H9 (cell line): ENCODE measurements around the gene FHOD1. TPM values are rescaled to one million over a fixed set of nuclear protein-coding genes. Genes with fewer than 3 reads are reported as not detected.

ENCODE experiments used
- DNase-seq: peaks from one replicate; pipeline ENCODE4 v3.0.0-alpha.2; 2017
- H2AFZ ChIP-seq: one replicate; pipeline ENCODE4 v1.6.1; 2013; ENCODE audit warnings: mild to moderate bottlenecking, low read length, control low read depth, moderate library complexity
- H2AK5ac ChIP-seq: 2 replicates; pipeline ENCODE4 v1.6.1; 2013; ENCODE audit warnings: low read length, control low read depth, mixed read lengths; ENCODE audit not compliant: insufficient read length
- H2BK120ac ChIP-seq: one replicate; pipeline ENCODE4 v1.6.1; 2013; ENCODE audit warnings: low read depth, mild to moderate bottlenecking, low read length, control low read depth, inconsistent platforms; ENCODE audit not compliant: poor library complexity, severe bottlenecking
- H2BK12ac ChIP-seq: 2 replicates; pipeline ENCODE4 v1.6.1; 2013; ENCODE audit warnings: low read length, control low read depth, mixed read lengths, low read depth; ENCODE audit not compliant: insufficient read length
- H2BK15ac ChIP-seq: 2 replicates; pipeline ENCODE4 v1.6.1; 2013; ENCODE audit warnings: low read depth, low read length, control low read depth
- H2BK20ac ChIP-seq: one replicate; pipeline ENCODE4 v1.6.1; 2013; ENCODE audit warnings: low read depth, mild to moderate bottlenecking, low read length, control low read depth, inconsistent platforms; ENCODE audit not compliant: poor library complexity, severe bottlenecking
- H2BK5ac ChIP-seq: 2 replicates; pipeline ENCODE4 v1.6.1; 2013; ENCODE audit warnings: low read length, control low read depth, mixed read lengths; ENCODE audit not compliant: insufficient read length
- H3K14ac ChIP-seq: 2 replicates; pipeline ENCODE4 v1.6.1; 2013; ENCODE audit warnings: low read length, control low read depth; ENCODE audit not compliant: insufficient read depth
- H3K18ac ChIP-seq: 2 replicates; pipeline ENCODE4 v1.6.1; 2013; ENCODE audit warnings: low read depth, mild to moderate bottlenecking, mixed read lengths, low read length, control low read depth; ENCODE audit not compliant: insufficient read length
- H3K23ac ChIP-seq: 2 replicates; pipeline ENCODE4 v1.6.1; 2013; ENCODE audit warnings: low read length, control low read depth, mixed read lengths, low read depth; ENCODE audit not compliant: insufficient read length
- H3K23me2 ChIP-seq: 2 replicates; pipeline ENCODE4 v1.6.1; 2013; ENCODE audit warnings: low read depth, mild to moderate bottlenecking, mixed read lengths, low read length, control low read depth; ENCODE audit not compliant: insufficient read length, poor library complexity, severe bottlenecking
- H3K27ac ChIP-seq: 2 replicates; pipeline ENCODE4 v1.5.1; 2013; ENCODE audit warnings: low read length, control low read depth, mixed read lengths, low read depth; ENCODE audit not compliant: insufficient read length
- H3K27me3 ChIP-seq: 2 replicates; pipeline ENCODE4 v1.6.1; 2013; ENCODE audit warnings: low read length, control low read depth, inconsistent platforms; ENCODE audit not compliant: insufficient read depth
- H3K4ac ChIP-seq: 2 replicates; pipeline ENCODE4 v1.6.1; 2013; ENCODE audit warnings: low read depth, mild to moderate bottlenecking, control low read depth, inconsistent platforms, low read length, moderate library complexity
- H3K4me1 ChIP-seq: 2 replicates; pipeline ENCODE4 v1.6.1; 2013; ENCODE audit warnings: low read length, control low read depth, inconsistent platforms; ENCODE audit not compliant: insufficient read depth
- H3K4me2 ChIP-seq: 2 replicates; pipeline ENCODE4 v1.6.1; 2013; ENCODE audit warnings: low read length, control low read depth, mixed read lengths; ENCODE audit not compliant: insufficient read length, insufficient read depth
- H3K56ac ChIP-seq: 2 replicates; pipeline ENCODE4 v1.6.1; 2013; ENCODE audit warnings: low read depth, mild to moderate bottlenecking, mixed read lengths, low read length, control low read depth; ENCODE audit not compliant: insufficient read length
- H3K79me1 ChIP-seq: 2 replicates; pipeline ENCODE4 v1.6.1; 2013; ENCODE audit warnings: low read depth, mild to moderate bottlenecking, moderate library complexity, low read length, control low read depth, inconsistent platforms; ENCODE audit not compliant: insufficient read depth, poor library complexity, severe bottlenecking
- H3K79me2 ChIP-seq: 2 replicates; pipeline ENCODE4 v1.6.1; 2013; ENCODE audit warnings: low read length, control low read depth, inconsistent platforms; ENCODE audit not compliant: insufficient read depth
- H3K9ac ChIP-seq: 2 replicates; pipeline ENCODE4 v1.6.1; 2013; ENCODE audit warnings: low read length, control low read depth, mixed read lengths; ENCODE audit not compliant: insufficient read length; ENCODE audit errors: extremely low read depth
- H3K9me3 ChIP-seq: one replicate; pipeline ENCODE4 v1.6.1; 2013; ENCODE audit warnings: low read depth, low read length, inconsistent platforms; ENCODE audit not compliant: control insufficient read depth
- H3T11ph ChIP-seq: one replicate; pipeline ENCODE4 v1.6.1; 2013; ENCODE audit warnings: mild to moderate bottlenecking, low read length, control low read depth, inconsistent platforms
- H4K20me1 ChIP-seq: one replicate; pipeline ENCODE4 v1.6.1; 2013; ENCODE audit not compliant: control insufficient read depth, insufficient read length, insufficient read depth
- H4K5ac ChIP-seq: 2 replicates; pipeline ENCODE4 v1.6.1; 2013; ENCODE audit warnings: low read depth, mild to moderate bottlenecking, mixed read lengths, low read length, control low read depth; ENCODE audit not compliant: insufficient read length
- H4K8ac ChIP-seq: replicated peaks from 2 replicates; pipeline ENCODE4 v1.6.1; 2013; ENCODE audit warnings: low read length, control low read depth, mixed read lengths, low read depth; ENCODE audit not compliant: insufficient read length
- H4K91ac ChIP-seq: 2 replicates; pipeline ENCODE4 v1.6.1; 2013; ENCODE audit warnings: low read depth, mild to moderate bottlenecking, moderate library complexity, mixed read lengths, low read length, control low read depth; ENCODE audit not compliant: insufficient read length
- H3K27ac Mint-ChIP-seq, 3 experiments: 2 replicates in 2 of 3; 3 replicates in 1 of 3; pipeline ENCODE4 v1.8.0; 2020 to 2021; ENCODE audit warnings: mixed read lengths in 3 of 3, mild to moderate bottlenecking in 1 of 3, moderate library complexity in 1 of 3
- H3K27me3 Mint-ChIP-seq: 2 replicates; pipeline ENCODE4 v1.8.0; 2021; ENCODE audit warnings: low read depth, mild to moderate bottlenecking, moderate library complexity, mixed read lengths
- H3K36me3 Mint-ChIP-seq, 3 experiments: 2 replicates in 2 of 3; 3 replicates in 1 of 3; pipeline ENCODE4 v1.8.0; 2020 to 2021; ENCODE audit warnings: low read depth in 3 of 3, mixed read lengths in 3 of 3; ENCODE audit not compliant: insufficient read depth in 1 of 3
- H3K4me1 Mint-ChIP-seq, 2 experiments: 2 replicates each; pipeline ENCODE4 v1.8.0; 2020; ENCODE audit warnings: mixed read lengths in 2 of 2
- H3K4me3 Mint-ChIP-seq, 2 experiments: 2 replicates in 1 of 2; 3 replicates in 1 of 2; pipeline ENCODE4 v1.8.0; 2020 to 2021; ENCODE audit warnings: mild to moderate bottlenecking in 2 of 2, mixed read lengths in 2 of 2, moderate library complexity in 1 of 2
- H3K9me3 Mint-ChIP-seq, 2 experiments: 2 replicates in 1 of 2; 3 replicates in 1 of 2; pipeline ENCODE4 v1.8.0; 2020; ENCODE audit warnings: mild to moderate bottlenecking in 2 of 2, mixed read lengths in 2 of 2, moderate library complexity in 1 of 2
- CTCF ChIP-seq: fragments of 200-600 bp; sonication (generic); conservative IDR thresholded peaks from 3 replicates; pipeline ENCODE4 v1.8.0; 2021; ENCODE audit warnings: antibody characterized with exemption, mild to moderate bottlenecking
- WGBS: extraction: QIAGEN DNeasy Blood & Tissue Kit; methylation state at CpG from one replicate; pipeline ENCODE4 v1.1.7; 2013; ENCODE audit warnings: missing lambda C conversion rate, low lambda C conversion rate, mixed read lengths; ENCODE audit not compliant: insufficient read length; ENCODE audit errors: extremely low coverage; 5-methylcytosine and 5-hydroxymethylcytosine counted together
- total RNA-seq: library from RNA; stranded (reverse); gene quantifications from 2 replicates; pipeline ENCODE4 v1.2.1, GENCODE V29; 2021

Gene FHOD1
- total RNA-seq, 1 experiment from 2014 or later: 67.0 TPM

- no peak overlapping the region for H3K4me2 ChIP-seq
- Mint-ChIP-seq H3K27ac (no peak overlapping the region), H3K36me3 (peaks cover 40 to 73% (median 58%) of the 10 kb centered on the region in 3 experiments), H3K9me3 (no peaks in the 10 kb centered on the region), H3K4me3 (no peak overlapping the region; a peak in 2 of 5 replicates), H3K27me3 (0 out of 2 replicates have a peak, but pooled peaks cover 2% of the 10 kb centered on the region), H3K4me1 (peaks cover 16 to 28% of the 10 kb centered on the region in 2 experiments)
- no peaks in the 10 kb centered on the region for H3K4me1 ChIP-seq
- H3K23me2 ChIP-seq: peaks cover 8% of the 10 kb centered on the region
- H3K18ac ChIP-seq: no peak overlapping the region
- H4K91ac ChIP-seq: no peak overlapping the region
- no peak overlapping the region for H2BK120ac ChIP-seq
- H3T11ph ChIP-seq: no peak overlapping the region
- H2AFZ ChIP-seq: no peak overlapping the region
- no peak overlapping the region for H2AK5ac ChIP-seq
- no CpG with 5 or more reads among the region's 1 CpG for WGBS
- H3K9ac ChIP-seq: no peak overlapping the region
- H3K27me3 ChIP-seq: no peaks in the 10 kb centered on the region
- H2BK20ac ChIP-seq: no peak overlapping the region
- no peak for DNase-seq
- no peak for TF ChIP-seq CTCF
- peaks cover 13% of the 10 kb centered on the region for H3K79me1 ChIP-seq
- no peak overlapping the region for H3K56ac ChIP-seq
- no peak overlapping the region for H2BK15ac ChIP-seq
- no peak overlapping the region for H2BK5ac ChIP-seq
- H3K4ac ChIP-seq: no peak overlapping the region
- H3K23ac ChIP-seq: no peak overlapping the region
- no peak overlapping the region for H4K8ac ChIP-seq
- no peak overlapping the region for H3K14ac ChIP-seq
- peaks cover 13% of the 10 kb centered on the region; the same call in 1 of the 2 replicates for H3K79me2 ChIP-seq
- no peaks in the 10 kb centered on the region for H4K20me1 ChIP-seq
- no peak overlapping the region for H2BK12ac ChIP-seq
- no peak overlapping the region for H4K5ac ChIP-seq
- H3K27ac ChIP-seq: no peak overlapping the region
- H3K9me3 ChIP-seq: no peaks in the 10 kb centered on the region
Measured at GRCh38 chr16:67196881-67197280, 50.4 kb downstream of the FHOD1 start.
